Esophagus muscularis mucosa (tissue), 4 donors: ENCODE results near the gene IQCK. TPM values are rescaled to one million over a fixed set of nuclear protein-coding genes. Genes with fewer than 3 reads are reported as not detected.
A peak's percentile ranks its signal among the peaks of the same experiment; 100 is the strongest.

Experiments used
- DNase-seq: peaks from one replicate; pipeline ENCODE4 v3.0.0-alpha.2; 2017; ENCODE audit errors: extremely low spot score
- H3K27ac ChIP-seq, 4 donors: fragments of 200-600 bp; sonication (generic); replicated peaks in 1 of 4; 1 replicate in 3 of 4; 2 replicates in 1 of 4; pipeline ENCODE4 v1.5.1; 2016 to 2019; ENCODE audit warnings: mild to moderate bottlenecking in 1 of 4
- H3K27me3 ChIP-seq, 4 donors: fragments of 200-600 bp; sonication (generic); one replicate each; pipeline versions ENCODE4 v1.5.1 to v1.6.0; 2016 to 2019
- H3K36me3 ChIP-seq, 4 donors: fragments of 200-600 bp; sonication (generic); one replicate each; pipeline ENCODE4 v1.5.1; 2016 to 2019
- H3K4me1 ChIP-seq, 4 donors: fragments of 200-600 bp; sonication (generic); one replicate each; pipeline ENCODE4 v1.5.1; 2016 to 2019
- H3K4me3 ChIP-seq, 4 donors: fragments of 200-600 bp; sonication (generic); 1 replicate in 2 of 4; 2 replicates in 2 of 4; pipeline ENCODE4 v1.5.1; 2016 to 2019; ENCODE audit warnings: mild to moderate bottlenecking in 4 of 4, moderate library complexity in 1 of 4
- H3K9me3 ChIP-seq, 4 donors: fragments of 200-600 bp; sonication (generic); 1 replicate in 3 of 4; 2 replicates in 1 of 4; pipeline ENCODE4 v1.5.1; 2016 to 2019
- CTCF ChIP-seq, 3 experiments: fragments of 200-600 bp in 2 of 3; fragments of 450-650 bp in 1 of 3; sonication (generic) in 2 of 3; IDR thresholded peaks; one replicate each; pipeline ENCODE4 v1.5.1; 2017 to 2019; ENCODE audit warnings: antibody characterized with exemption in 3 of 3, mild to moderate bottlenecking in 2 of 3, moderate library complexity in 1 of 3
- EP300 ChIP-seq: sonication (generic); formaldehyde crosslinking; IDR thresholded peaks from one replicate; pipeline ENCODE4 v1.6.1; 2017; ENCODE audit warnings: antibody characterized with exemption
- POLR2A ChIP-seq: fragments of 450-650 bp; IDR thresholded peaks from one replicate; pipeline ENCODE4 v1.6.1; 2017; ENCODE audit warnings: antibody characterized with exemption, moderate library complexity, mild to moderate bottlenecking, low read depth
- POLR2AphosphoS5 ChIP-seq, 2 donors: sonication (generic); formaldehyde crosslinking; IDR thresholded peaks; one replicate each; pipeline ENCODE4 v1.6.1; 2017; ENCODE audit warnings: antibody characterized with exemption in 2 of 2
- WGBS: methylation state at CpG from one replicate; pipeline ENCODE4 v1.1.5; 2018; 5-methylcytosine and 5-hydroxymethylcytosine counted together
- intact Hi-C: fragments of 100-400 bp; cut with DNase I; formaldehyde crosslinking; loops from one replicate; pipeline ENCODE4 v1.15.1; 2023
- total RNA-seq, 4 donors: library from RNA; depleted of rRNA; stranded (reverse); fragments of >200 nt; gene quantifications; one replicate each; pipeline versions ENCODE4 v1.1.0 to v1.2.1, GENCODE V29; 2016

The IQCK gene
- total RNA-seq, 4 donors from 2014 or later, result 7.4 to 10.4 (median 8.6) TPM

- intact Hi-C loops, result no loop called here
- peaks cover 10 to 20% (median 17%) of the 10 kb centered on the region in 4 donors for H3K4me1 ChIP-seq
- TF ChIP-seq POLR2AphosphoS5 (IDR thresholded peaks at IDR 0.05), result no peak
- no peak for TF ChIP-seq POLR2A
- TF ChIP-seq EP300, result no peak
- no peak for TF ChIP-seq CTCF (IDR thresholded peaks at IDR 0.05)
- no peak overlapping the region for H3K27ac ChIP-seq
- WGBS, result 82% methylated on average over 11 of the region's 11 CpGs
- no peaks in the 10 kb centered on the region for H3K36me3 ChIP-seq
- no peak overlapping the region for H3K4me3 ChIP-seq
- DNase-seq, result no peak
- no peaks in the 10 kb centered on the region for H3K27me3 ChIP-seq
- no peaks in the 10 kb centered on the region for H3K9me3 ChIP-seq
Observed at GRCh38 chr16:19722269-19722952, 4.3 kb downstream of the IQCK start.

- H3K9me3 ChIP-seq, result no peaks in the 10 kb centered on the region
- TF ChIP-seq POLR2AphosphoS5 (IDR thresholded peaks at IDR 0.05) (no peak), EP300 (no peak)
- intact Hi-C loops, result no loop called here
- H3K27ac ChIP-seq, result no peak overlapping the region
- no peak for DNase-seq
- WGBS, result 86% methylated on average over 7 of the region's 7 CpGs
- no peaks in the 10 kb centered on the region for H3K27me3 ChIP-seq
- peaks cover 10 to 18% (median 17%) of the 10 kb centered on the region in 4 donors for H3K4me1 ChIP-seq
- H3K36me3 ChIP-seq, result no peaks in the 10 kb centered on the region
- no peak overlapping the region for H3K4me3 ChIP-seq
Observed at GRCh38 chr16:19722981-19723380, 4.9 kb downstream of the IQCK start.

GRCh38 chr16:19728636-19728965 is 10.5 kb downstream of the IQCK start:
- intact Hi-C loops, result no loop called here
- TF ChIP-seq CTCF (IDR thresholded peaks at IDR 0.05) (no peak), POLR2A (no peak), POLR2AphosphoS5 (IDR thresholded peaks at IDR 0.05) (no peak), EP300 (no peak)
- DNase-seq, result no peak
- Histone ChIP-seq H3K27me3 (no peaks in the 10 kb centered on the region), H3K4me1 (no peaks in the 10 kb centered on the region), H3K27ac (no peak overlapping the region), H3K36me3 (peaks cover 0 to 10% (median 0%) of the 10 kb centered on the region in 4 donors), H3K9me3 (no peaks in the 10 kb centered on the region), H3K4me3 (no peak overlapping the region)
- WGBS, result 83% methylated on average over 3 of the region's 3 CpGs

GRCh38 chr16:19733551-19733950 is 15.5 kb downstream of the IQCK start:
- no peak for TF ChIP-seq CTCF (IDR thresholded peaks at IDR 0.05)
- no peak for TF ChIP-seq POLR2AphosphoS5 (IDR thresholded peaks at IDR 0.05)
- TF ChIP-seq EP300, result no peak
- no peak for TF ChIP-seq POLR2A
- H3K9me3 ChIP-seq, result no peaks in the 10 kb centered on the region
- peaks cover 0 to 19% (median 3%) of the 10 kb centered on the region in 4 donors for H3K36me3 ChIP-seq
- intact Hi-C loops, result no loop called here
- no peak overlapping the region for H3K4me3 ChIP-seq
- H3K27me3 ChIP-seq, result no peaks in the 10 kb centered on the region
- no peak for DNase-seq
- H3K27ac ChIP-seq, result no peak overlapping the region
- peaks cover 13 to 18% (median 16%) of the 10 kb centered on the region in 4 donors for H3K4me1 ChIP-seq
- 92% methylated on average over 6 of the region's 6 CpGs for WGBS

- Histone ChIP-seq H3K27ac (peak overlapping the region in 1 of 4 donors; percentile 24), H3K4me3 (no peak overlapping the region), H3K9me3 (no peaks in the 10 kb centered on the region), H3K4me1 (peaks cover 13 to 18% (median 16%) of the 10 kb centered on the region in 4 donors), H3K27me3 (no peaks in the 10 kb centered on the region), H3K36me3 (peaks cover 0 to 22% (median 3%) of the 10 kb centered on the region in 4 donors)
- WGBS, result 51% methylated on average over 9 of the region's 9 CpGs
- DNase-seq, result no peak
- TF ChIP-seq POLR2A, result no peak
- TF ChIP-seq POLR2AphosphoS5 (IDR thresholded peaks at IDR 0.05), result no peak
- TF ChIP-seq EP300, result no peak
- TF ChIP-seq CTCF (IDR thresholded peaks at IDR 0.05), result no peak
- intact Hi-C loops, result no loop called here
Observed at GRCh38 chr16:19735074-19735867, 17.2 kb downstream of the IQCK start.
